Skin epidermis (tissue), 12 donors: ENCODE data around the gene ARHGAP40.

Experiments used
- H3K27ac ChIP-seq, 21 experiments: fragments of 200-600 bp; sonication (generic) in 11 of 21; one replicate each; pipeline ENCODE4 v1.5.0; 2020; ENCODE audit warnings: mild to moderate bottlenecking in 3 of 21, inconsistent platforms in 2 of 21, moderate library complexity in 2 of 21
- H3K4me3 ChIP-seq, 7 experiments: fragments of 200-600 bp; sonication (generic) in 2 of 7; one replicate each; pipeline ENCODE4 v1.5.0; 2020; ENCODE audit warnings: inconsistent platforms in 2 of 7, mild to moderate bottlenecking in 2 of 7, moderate library complexity in 1 of 7

ARHGAP40 gene

DNA sequence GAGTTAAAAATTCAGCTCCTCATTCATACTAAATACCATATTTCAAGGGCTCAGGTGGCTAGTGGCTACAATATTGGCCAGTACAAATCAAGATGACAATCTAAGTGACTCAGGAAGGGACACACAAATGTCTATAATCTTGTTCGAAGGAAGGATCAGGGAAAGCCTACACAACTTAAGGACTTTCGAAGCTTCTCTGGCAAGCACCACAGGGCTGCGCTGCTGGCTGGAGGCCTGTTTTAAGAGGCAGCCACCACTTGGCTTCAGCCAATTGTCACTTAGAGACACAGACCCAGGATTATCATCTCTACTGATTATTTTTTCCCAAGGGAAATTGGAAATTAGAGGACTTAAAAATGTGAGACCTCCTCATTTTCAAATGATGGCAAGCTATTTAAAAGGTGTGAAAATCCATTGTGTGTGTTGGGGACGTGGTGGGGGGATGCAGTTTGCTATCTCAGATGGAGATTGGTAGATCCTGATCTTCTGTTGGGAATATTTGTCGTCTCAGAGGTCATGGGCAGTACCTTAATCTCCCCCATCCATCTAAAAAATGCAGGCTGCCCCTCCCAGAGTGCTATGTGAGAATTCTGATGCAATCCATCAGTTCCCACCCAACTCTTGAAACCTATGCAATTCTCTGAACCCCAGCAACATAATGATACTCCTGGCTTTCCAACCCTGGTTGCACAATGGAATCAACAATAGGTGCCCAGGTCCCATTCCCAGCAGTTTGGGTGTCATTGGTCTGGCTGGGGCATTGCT is 11.3 kb downstream of the ARHGAP40 start:
- Histone ChIP-seq H3K27ac (no peak overlapping the region), H3K4me3 (no peak overlapping the region)

DNA sequence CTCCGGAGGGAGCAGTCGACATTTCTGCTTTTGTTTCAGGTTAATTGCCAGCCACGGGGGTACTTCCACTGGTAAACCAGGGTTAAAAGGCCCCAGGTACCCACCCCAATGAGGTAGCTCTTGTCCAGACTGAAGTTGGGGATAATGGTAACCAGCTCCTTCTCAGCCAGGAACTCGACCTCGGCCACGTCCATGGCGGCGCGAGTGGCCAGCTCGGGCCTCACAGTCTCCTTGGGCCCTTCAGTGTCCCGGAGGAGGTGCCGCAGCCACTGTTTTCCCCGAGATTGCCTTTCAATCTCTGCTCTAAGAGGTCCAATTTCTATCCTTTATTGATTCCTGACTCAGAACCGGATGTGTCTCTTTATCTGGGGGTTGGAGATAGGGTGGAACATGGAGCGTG is 13.7 kb downstream of the ARHGAP40 start:
- Histone ChIP-seq H3K4me3 (no peak overlapping the region), H3K27ac (no peak overlapping the region)

DNA sequence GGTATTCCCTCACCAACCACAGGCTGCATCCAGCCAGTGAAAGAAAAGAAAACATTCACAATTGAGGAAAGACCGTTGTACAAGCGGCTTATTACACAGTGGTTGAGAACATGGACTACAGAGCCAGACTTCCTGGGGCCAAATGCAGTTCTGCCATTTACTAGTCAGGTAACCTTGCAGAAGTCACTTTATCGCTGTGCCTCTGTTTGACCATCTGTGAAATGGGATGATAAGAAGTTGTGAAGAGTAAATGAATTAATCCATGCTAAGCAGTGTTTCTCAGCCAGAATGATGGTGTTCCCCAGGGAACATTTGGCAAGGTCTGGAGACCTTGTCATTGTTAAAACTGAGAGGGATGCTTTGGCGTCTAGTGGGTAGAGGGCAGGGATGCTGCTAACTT is 14.8 kb downstream of the ARHGAP40 start:
- H3K4me3 ChIP-seq = no peak overlapping the region
- peak overlapping the region in 1 of 21 experiments; percentile 36 for H3K27ac ChIP-seq

DNA sequence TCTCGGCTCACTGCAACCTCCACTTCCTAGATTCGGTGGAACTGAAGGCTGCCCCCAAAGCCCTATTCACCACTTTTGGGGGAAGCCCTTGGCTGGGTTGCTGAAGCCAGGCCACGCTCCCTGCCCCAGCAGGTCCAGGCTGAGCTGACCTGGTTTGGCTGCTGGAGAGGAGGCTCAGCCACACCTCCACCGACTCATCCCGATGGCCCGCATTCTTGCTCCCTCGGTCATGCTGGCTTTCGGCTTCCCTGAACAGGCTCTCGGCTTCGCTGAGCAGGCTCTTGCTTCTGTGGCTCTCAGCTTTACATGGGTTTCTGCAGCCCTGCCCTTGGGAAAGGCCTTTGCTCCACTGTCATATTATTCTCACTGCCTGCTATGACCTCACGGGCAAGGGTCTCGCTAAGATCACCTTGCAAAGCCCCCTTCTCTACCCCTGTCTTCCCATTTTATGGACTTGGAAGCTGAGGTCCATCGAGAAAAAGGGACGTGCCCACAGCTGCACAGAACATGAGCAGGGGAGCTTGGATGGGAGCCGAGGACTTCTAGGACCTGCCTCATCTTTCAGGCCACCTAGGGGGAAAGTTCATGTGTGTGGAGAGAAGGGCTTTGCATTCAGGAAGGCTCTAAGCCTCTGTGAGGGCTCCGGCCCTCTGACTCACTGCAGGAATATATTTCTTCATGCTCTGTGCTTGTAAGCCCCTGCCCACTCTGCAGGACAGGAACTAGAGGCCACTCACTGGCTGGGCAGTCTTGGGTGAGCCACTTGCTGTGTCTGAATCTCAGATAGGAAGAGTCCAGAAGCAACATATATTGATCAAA is 15.6 kb downstream of the ARHGAP40 start:
- no peak overlapping the region for H3K4me3 ChIP-seq
- no peak overlapping the region for H3K27ac ChIP-seq

DNA sequence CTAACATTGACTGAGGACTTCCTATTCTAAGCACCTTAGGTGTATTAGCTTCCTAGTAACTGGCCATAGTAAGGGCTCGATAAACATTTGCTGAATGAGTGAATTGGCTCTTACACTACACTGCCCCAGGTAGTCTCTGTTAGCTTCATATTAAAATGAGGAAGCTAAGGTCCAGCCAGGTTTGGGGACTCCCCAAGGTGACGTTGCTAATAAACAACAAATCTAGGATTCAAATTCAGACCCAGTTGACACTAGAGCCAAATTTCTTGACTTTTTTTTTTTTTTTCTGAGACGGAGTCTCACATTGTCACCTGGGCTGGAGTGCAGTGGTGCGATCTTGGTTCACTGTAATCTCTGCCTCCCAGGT is 16.2 kb downstream of the ARHGAP40 start:
- H3K27ac ChIP-seq = peak overlapping the region in 1 of 21 experiments; percentile 5

DNA sequence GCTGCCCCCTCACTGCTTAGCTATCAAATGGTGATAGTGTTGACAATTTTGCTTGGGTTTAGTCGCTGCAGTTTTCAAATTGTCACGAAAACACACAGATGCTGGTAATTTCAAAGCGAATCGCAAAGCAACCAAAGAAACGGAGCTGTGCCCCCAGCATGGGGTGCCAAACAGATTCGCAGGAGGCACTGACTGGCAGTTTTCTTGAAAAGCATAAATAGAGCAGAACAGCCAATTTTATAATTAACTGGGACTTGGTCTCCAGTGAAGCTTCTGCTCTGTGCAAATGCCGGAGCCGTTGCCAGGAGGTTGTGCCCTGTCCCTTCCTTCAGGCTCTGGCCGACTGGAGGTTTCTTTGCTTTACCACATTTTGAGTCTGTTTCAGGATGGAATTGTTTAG is 18.8 kb downstream of the ARHGAP40 start:
- no peak overlapping the region for H3K4me3 ChIP-seq
- no peak overlapping the region for H3K27ac ChIP-seq

More for the DNA sequence above, 16.2 kb downstream of the ARHGAP40 start:
- no peak overlapping the region for H3K4me3 ChIP-seq

DNA sequence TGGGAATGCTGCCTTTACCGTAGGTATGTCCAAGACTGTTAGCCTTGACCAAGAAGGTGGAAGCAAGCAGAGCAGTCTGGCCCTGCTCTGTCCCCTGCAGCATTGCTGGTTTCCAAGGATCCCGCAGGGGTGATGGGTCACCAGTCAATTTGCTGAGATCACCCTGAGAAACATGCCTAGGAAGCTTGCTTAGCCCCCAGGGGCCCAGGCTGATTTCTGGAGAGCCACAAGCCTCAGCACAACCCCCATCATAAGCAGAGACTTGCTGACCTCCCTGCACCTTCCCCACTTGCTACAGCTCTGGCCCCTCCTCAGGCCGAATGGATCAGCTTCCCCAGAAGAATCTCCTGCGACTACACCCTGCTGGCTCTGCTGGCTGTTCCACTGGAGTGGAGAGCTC is 21.5 kb downstream of the ARHGAP40 start:
- Histone ChIP-seq H3K27ac (no peak overlapping the region), H3K4me3 (no peak overlapping the region)

DNA sequence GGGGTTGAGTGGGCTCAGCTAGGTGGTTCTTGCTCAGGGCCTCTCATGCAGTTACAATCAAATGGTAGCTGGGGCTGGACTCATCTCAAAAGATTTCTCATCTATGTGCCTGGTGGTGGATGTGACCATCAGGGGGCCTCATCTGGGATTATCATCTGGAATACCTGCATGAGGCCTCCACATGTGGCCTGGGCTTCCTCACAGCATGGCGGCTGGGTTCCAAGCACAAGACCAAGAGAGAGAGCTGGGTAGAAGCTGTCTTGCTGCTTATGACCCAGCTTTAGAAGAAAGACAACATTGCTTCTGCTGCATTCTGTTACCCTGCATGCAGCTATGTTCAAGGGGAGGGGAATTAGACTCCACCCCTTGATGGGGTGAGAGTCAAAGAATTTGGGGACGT is 22.5 kb downstream of the ARHGAP40 start:
- H3K27ac ChIP-seq = no peak overlapping the region
- H3K4me3 ChIP-seq = no peak overlapping the region

DNA sequence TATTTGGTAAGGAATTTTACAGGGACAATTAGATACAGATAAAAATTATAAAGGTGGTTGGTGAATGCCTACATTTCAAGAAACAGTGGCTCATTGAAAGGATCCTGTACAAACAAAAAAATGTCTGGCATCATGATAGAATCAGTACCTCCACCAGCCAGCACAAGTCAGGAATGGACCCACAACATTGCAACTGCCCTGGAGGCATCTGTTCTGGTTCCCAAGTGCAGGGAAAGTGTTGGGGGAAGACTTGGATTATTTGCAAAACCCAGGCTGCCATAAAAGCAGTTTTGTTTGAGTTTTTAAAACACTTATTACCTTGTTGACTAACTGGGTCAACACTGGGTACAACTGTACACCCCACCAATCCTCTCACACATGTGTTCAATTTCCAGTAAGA is 24.3 kb downstream of the ARHGAP40 start:
- no peak overlapping the region for H3K4me3 ChIP-seq
- no peak overlapping the region for H3K27ac ChIP-seq

DNA sequence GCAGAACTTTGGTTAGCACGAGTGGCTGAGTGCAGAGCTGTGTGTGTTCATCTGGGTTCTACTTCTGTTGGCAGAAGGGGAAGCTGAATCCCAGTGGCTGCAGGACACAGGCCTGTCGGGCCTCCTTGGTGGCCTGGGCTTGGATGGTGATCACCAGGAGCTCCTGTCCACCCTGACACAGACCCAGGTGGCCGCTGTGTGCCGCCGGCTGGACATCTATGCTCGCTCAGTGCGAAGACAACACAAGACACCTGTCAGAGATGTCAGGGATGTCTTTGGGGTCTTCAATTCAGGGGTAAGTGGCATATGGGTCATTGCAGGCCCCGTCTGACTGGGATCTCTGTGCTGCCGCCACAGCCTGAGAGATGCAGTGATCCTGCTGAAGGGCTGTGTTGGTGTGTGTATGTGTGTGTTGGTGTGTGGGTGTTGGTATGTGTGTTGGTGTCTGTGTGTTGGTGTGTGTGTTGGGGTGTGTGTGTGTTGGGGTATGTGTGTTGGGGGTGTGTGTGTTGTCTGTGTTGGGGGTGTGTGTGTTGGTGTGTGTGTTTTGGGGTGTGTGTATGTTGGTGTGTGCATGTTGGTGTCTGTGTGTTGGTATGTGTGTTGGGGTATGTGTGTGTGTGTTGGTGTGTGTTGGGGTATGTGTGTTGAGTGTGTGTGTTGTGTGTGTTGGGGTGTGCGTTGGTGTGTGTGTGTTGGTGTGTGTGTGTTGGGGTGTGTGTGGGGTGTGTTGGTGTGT is 25.5 kb downstream of the ARHGAP40 start:
- no peak overlapping the region for H3K27ac ChIP-seq
- H3K4me3 ChIP-seq = no peak overlapping the region

DNA sequence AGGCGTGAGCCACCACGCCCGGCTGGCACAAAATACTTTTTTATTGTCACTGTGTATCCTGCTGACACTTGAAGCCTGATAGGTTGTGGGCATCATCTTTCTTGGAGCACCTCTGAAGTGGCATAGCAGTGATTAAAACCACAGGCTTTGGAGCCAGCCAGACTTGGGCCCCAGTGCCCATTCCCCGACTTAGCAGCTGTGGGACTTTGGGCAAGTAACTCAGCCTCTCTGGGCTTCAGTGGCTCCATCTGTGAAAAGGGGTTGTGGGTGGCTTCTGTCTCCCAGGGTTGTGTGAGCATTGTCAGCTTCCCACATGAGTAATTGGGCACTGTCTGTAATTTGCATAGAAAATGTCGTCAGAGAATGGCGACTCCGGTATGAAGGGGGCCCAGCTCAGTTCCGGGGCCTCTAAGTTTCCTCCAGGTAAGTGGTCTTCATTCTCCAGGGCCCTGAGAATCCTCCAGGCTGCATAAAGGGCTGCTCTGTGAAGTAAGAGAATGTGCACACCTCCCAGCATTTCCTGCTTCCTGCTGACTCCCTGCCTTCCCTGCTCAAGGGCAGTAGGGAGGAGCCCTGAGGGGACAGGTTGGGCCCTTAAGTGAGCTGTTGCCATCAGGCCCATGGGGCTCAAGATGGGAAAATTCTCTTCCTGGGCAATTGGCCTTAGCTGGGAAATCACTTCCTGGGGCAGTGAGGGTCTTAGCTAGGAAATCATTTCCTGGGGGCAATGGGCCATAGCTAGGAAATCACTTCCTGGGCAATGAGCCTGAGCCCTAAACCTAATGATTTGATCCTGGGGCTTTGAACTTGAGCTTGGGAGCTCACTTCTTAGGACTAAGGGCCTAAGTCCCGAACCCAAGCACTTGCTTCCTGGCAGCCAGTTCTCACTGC is 27.2 kb downstream of the ARHGAP40 start:
- no peak overlapping the region for H3K4me3 ChIP-seq
- no peak overlapping the region for H3K27ac ChIP-seq

DNA sequence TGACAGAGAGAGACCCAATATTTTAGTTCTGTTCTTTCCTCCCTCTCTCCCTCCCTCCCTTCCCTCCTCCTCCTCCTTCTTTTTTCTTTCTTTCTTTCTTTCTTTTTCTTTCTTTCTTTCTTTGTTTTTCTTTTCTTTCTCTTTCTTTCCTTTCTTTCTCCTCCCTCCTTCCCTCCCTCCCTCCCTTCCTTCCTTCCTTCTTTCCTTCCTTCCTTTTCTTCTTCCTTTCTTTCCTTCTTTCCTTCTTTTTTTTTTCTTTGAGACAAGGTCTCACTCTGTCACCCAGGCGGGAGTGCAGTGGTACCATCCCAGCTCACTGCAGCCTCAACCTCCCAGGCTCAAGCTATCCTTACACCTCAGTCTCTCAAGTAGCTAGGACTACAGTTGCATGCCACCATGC is 28.4 kb downstream of the ARHGAP40 start:
- H3K27ac ChIP-seq = no peak overlapping the region
- no peak overlapping the region for H3K4me3 ChIP-seq

DNA sequence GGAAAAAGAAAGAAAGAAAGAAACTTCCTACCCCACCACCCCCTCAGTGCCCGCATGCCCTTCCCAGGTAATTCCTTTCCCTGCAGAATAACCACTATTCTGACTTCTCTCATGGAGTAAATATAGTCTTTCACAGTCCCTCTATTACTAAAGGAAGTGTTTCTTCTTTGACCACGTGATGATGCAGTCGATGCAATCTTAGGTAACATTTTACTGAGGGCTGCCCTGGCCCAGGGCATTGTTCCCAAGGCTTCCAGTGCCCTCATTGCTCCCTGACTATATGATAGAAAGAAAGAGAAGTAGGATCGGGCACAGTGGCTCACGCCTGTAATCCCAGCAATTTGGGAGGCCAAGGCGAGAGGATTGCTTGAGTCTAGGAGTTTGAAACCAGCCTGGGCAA is 29.1 kb downstream of the ARHGAP40 start:
- H3K4me3 ChIP-seq = no peak overlapping the region
- H3K27ac ChIP-seq = no peak overlapping the region

DNA sequence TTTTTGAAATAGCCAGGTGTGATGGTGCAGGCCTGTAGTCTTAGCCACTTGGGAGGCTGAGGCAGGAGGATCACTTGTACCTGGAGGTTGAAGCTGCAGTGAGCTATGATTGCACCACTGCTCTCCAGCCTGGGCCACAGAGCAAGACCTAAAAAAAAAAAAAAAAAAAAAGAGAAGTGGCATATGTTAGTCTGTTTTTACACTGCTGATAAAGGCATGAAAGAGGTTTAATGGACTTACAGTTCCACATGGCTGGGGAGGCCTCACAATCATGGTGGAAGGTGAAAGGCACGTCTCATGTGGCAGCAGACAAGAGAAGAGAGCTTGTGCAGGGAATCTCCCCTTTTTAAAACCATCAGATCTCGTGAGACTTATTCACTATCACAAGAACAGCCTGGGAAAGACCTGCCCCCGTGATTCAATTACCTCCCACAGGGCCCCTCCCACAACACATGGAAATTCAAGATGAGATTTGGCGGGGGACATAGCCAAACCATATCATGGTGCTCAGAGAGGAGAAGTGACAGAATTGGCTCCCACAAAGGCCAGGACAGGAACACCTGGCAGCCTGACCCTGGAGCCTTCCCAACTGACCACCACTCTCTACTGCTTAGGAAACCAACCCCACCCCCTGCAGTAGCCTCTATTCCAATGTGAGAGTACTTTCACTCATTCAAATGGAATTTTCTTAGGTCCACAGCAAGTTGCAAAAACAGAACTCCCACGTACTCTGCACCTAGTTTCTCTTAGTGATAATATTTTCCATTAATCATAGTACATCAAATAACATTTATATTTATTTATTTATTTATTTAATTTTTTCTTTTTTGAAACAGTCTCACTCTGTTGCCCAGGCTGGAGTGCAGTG is 29.8 kb downstream of the ARHGAP40 start:
- H3K27ac ChIP-seq = no peak overlapping the region
- no peak overlapping the region for H3K4me3 ChIP-seq

DNA sequence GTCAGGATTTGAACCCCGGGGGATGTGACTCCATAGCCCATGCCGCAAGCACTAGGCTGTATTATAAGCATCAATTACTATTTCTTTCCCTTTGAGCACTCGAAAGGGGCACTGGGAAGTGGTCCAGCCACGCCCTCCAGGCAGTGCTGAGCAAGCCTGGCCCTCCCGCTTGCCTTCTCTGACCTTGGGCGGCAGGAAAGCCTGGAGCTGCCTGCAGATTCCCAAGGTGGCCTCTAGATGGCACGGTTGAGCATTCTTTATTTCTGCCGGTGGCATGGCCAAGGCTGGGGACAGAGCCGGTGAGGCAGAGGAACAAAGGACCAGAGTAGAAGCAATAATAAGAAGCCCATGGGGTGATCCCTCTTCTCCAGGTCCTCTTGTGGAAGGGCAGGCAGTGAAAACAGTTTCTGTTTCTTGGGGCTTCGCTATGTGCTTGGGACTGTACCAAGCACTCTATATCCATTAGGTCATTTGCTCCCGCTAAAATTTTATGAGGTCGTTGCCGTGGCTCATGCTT is 32.0 kb downstream of the ARHGAP40 start:
- H3K27ac ChIP-seq = no peak overlapping the region
- H3K4me3 ChIP-seq = no peak overlapping the region

DNA sequence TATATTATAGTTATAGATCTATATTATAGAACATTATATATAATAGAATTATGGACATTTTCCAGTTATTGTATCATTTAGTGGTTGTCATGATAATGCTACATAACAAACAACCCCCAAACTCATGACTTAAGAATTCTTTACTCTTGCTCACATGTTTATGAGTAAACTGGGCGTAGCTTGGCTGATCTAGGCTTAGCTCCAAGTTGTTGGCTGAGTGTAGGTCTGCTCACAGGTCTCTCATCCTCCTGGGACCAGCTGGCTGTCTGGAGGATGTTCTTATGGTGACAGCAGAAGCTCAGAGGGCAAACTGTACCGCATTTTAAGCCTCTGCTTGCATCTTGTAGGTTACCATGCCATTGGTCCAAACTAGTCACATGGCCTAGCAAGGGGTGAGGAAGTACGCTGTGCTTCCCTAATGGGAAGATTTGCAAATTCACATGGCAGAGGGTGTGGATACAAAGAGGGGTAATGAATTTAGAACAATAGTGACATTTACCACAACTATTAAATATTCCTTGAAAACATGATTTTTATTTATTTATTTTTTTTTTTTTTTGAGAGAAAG is 34.2 kb downstream of the ARHGAP40 start:
- H3K4me3 ChIP-seq = no peak overlapping the region
- H3K27ac ChIP-seq = no peak overlapping the region

DNA sequence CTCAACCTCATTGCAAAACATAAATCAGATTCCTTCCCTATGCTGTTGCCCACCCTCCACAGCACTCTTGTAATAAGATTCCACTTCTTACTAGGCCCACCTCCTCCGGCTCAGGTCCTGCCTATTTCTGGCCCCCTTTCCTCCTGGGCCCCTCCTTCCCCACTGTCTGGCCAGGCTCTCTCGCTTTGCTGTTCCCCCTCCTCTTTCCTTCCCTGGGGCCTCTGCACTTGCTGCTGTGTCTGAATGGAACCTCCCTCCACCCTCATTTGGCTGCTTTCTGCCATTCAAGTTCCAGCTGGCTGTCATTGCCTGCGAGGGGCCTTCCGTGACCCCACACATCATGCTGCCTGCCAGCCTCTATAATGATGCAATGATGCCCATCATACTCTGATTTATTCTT is 38.9 kb downstream of the ARHGAP40 start:
- Histone ChIP-seq H3K27ac (no peak overlapping the region), H3K4me3 (no peak overlapping the region)

DNA sequence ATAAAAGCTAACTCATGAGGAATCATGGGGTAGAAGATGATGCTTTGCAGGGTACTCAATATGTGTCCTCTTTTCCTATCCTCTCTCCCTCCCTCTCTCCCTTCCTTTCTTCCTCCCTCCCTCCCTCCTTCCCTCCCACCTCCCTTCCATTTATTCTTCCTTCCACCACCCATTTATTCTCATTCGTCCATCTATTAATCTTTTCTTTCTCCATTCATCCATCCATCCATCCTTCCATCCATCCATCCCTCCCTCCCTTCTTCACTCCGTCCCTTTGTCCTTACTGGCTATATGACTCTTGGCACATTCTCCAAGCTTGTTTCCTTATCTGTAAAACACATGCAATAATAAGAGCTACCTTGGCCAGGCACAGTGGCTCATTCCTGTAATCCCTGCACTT is 40.9 kb downstream of the ARHGAP40 start:
- no peak overlapping the region for H3K27ac ChIP-seq
- no peak overlapping the region for H3K4me3 ChIP-seq
